ENCODE results near the gene FAM53B.

DNA sequence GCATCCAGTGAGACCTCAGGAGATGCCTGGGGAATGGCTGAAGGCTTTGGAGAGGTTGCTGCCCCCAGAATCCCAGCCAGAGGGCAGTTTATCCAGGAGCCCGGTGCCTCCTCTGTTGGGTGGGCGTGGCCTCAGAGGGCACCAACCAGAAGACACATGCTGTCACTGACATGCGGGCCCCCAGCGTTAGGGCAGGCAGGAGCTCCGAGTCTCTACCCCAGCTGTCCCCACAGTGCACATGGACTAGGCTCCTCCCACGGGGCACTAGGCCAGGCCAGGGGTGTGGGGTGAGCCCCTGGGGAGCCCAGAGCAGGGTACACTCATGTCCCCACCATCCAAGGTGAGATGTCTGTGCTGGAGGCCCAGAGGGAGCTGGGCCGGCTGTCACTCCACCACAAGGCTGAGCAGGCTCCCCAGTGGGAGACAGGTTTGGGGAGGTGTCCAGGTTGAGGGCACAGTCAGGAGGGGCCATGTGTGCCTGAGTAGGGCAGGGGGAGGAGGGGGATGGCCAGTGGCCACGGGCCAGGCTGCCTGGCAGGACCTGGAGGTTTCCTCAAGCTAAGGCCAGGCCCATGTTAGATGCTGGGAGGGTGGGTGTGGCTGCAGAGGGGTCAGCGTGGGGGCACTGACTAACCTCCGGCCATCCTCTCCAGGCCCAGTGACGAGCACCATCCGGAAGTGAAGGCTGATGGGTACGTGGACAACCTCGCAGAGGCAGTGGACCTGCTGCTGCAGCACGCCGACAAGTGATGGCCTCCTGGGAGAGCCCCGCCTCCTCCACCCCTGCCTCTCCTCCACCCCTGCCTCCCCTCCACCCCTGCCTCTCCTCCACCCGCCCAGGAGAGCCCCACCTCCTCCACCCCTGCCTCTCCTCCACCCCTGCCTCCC is 131.3 kb downstream of the FAM53B start:
- TF ChIP-seq CTCF (IDR thresholded peaks at IDR 0.05) (no peak), ZFX (IDR thresholded peaks at IDR 0.05; ENCODE audit: borderline replicate concordance) (no peak)

Data from 22Rv1 (cell line).